GM12873 (cell line): ENCODE data around the gene OR7A5.
A peak's percentile ranks its signal among the peaks of the same experiment; 100 is the strongest.

Experiments
- TF ChIP-seq, protein P1 (sequence below): IDR thresholded peaks from 2 replicates; pipeline ENCODE4 v1.5.1; 2012; ENCODE audit warnings: low read depth, mild to moderate bottlenecking, moderate library complexity, low read length, control low read depth; ENCODE audit not compliant: insufficient read depth; ENCODE audit errors: missing control alignments

The OR7A5 gene

GRCh38 chr19:14809272-14810057 is 25.5 kb downstream of the OR7A5 start:
- TF ChIP-seq, protein P1, sequence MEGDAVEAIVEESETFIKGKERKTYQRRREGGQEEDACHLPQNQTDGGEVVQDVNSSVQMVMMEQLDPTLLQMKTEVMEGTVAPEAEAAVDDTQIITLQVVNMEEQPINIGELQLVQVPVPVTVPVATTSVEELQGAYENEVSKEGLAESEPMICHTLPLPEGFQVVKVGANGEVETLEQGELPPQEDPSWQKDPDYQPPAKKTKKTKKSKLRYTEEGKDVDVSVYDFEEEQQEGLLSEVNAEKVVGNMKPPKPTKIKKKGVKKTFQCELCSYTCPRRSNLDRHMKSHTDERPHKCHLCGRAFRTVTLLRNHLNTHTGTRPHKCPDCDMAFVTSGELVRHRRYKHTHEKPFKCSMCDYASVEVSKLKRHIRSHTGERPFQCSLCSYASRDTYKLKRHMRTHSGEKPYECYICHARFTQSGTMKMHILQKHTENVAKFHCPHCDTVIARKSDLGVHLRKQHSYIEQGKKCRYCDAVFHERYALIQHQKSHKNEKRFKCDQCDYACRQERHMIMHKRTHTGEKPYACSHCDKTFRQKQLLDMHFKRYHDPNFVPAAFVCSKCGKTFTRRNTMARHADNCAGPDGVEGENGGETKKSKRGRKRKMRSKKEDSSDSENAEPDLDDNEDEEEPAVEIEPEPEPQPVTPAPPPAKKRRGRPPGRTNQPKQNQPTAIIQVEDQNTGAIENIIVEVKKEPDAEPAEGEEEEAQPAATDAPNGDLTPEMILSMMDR: no peak

- TF ChIP-seq, protein P1: no peak
Observed at GRCh38 chr19:14804765-14805164, 30.2 kb downstream of the OR7A5 start.

DNA sequence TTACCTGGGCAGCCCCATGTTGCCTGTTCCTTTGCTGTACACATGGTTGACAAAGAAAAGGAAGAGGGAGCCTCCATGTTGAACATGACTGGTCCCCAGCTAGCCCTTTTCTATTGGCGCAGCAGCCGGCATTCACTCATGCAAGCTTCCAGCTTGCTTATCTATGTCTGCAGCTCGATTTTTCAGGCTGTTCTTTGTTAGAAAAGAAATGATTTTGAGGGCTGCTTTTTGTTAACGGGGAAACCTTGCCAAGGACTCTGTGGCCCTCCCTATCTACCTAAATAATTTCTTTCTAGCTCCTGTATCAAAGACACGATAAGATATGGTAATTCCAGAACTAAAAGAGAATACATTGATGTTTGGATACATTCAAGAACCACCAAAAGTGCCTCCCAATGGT is 36.2 kb downstream of the OR7A5 start:
- TF ChIP-seq, protein P1: no peak

DNA sequence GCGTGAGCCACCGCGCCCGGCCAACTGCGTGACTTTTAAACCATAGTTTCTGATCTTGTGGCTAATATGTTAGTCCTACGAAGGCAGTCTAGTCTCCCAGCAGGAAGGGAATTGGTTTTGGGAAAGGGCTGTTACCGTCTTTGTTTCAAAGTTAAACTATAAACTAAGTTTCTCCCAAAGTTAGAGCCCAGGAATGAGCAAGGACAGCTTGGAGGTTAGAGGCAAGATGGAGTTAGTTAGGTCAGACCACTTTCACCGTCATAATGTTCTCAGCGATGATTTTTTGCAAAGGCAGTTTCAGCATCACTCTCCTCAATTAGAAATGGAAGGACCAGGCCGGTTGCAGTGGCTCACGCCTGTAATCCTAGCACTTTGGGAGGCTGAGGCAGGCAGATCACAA is 39.0 kb downstream of the OR7A5 start:
- TF ChIP-seq, protein P1: no peak

DNA sequence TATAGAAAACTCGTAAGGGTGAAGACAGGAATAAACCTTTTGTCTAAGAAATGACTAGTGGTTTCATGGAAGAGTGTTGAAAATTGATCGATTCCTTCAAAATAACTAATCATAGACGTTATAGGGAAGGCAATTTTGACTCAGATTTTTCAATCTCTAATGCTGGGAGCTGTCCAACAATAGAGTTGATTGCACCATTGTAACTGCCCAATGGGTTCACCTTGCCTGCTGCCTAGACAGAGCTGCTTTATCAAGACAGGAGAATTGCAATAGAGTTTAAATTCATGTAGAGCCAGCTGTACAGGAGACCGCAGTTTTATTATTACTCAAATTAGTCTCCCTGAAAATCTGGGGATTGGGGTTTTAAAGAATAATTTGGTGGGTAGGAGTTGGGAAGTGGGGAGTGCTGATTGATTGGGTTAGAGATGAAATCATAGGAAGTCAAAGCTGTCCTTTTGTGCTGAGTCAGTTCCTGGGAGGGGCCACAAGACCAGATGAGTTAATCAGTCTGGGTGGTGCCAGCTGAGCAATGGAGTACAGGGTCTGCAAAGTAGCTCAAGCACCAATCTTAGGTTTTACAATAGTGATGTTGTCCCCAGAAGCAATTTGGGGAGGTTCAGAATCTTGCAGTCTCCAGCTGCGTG is 39.8 kb downstream of the OR7A5 start:
- TF ChIP-seq, protein P1: no peak

- TF ChIP-seq, protein P1: peak; percentile 94
Observed at GRCh38 chr19:14786421-14786851, 48.5 kb downstream of the OR7A5 start.

- TF ChIP-seq, protein P1: no peak
Observed at GRCh38 chr19:14782626-14783409, 52.2 kb downstream of the OR7A5 start.
